COLO668 (cell line): Measurements from ENCODE around the gene HOXA2.
A peak's percentile ranks its signal among the peaks of the same experiment; 100 is the strongest.

Source experiments
- DNase-seq: peaks from one replicate; lab custom pipeline; 2025; ENCODE audit not compliant: unreplicated experiment; lab: John Stamatoyannopoulos, UW

The HOXA2 gene

DNA sequence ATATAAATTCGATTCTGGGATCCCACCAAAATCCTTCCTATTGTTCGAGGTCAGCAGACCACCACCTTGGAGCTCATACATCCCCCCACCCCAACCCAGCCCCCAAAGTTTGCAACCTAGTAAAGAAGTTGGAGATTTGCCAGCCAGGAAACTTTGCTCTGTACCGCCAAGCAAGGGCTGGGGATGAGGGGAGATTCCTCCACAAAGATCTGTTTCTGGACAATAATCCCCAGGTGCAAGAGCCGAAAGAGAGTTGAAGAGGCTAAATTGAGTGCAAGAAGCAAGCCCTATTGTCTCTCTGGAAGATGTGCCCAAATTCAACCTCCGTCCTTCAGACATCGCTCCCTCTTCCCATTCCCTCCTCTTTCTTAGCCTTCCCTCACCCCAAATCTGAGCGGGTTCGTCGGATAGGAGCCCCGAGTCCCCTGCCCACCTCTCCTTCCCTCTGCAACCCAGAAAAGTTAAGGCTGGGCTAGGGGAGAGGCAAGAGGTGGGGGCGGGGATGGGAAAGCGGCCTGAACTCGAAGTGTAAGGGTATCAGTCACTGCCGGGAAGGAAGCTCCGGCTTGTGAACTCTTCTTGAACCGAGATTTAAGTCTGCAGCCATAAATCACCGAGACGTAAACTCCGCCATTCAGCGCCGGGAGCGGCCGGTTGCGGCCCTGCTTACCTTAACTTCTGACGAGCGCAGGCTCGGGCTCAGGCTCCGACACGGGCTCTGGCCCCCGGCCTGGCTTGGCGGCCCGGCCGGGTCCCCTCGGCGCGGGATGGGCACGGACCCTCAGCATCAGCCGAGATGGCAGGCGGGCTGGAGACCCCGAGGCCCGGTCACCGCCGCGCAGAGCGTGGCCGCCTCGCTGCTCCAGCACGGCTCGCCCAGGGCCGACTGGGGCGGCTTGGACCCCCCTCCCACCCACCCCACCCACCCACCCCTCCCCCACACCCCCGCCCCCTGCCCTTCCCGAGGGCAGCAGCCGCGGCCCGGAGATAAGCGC, 10.8 kb upstream of the HOXA2 start:
- DNase-seq: no peak

DNA sequence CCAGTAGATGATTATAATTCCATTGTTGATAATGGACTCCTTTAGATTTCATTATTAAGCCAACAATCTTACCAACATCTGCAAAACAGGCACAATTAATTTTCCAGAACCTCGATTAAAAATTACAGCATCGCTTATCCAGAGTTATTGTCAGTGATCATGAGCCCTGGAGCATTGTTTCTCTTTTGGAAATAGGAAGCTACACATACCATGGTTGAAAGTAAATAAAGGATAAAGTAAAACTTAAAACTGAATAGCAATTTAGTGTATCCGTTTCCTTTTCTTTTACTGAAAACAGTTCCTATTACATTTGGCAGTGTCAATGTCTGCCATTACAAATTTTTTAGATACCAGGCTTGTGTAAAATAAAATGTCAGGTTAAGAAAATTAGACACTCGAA, 9.9 kb upstream of the HOXA2 start:
- no peak for DNase-seq

DNA sequence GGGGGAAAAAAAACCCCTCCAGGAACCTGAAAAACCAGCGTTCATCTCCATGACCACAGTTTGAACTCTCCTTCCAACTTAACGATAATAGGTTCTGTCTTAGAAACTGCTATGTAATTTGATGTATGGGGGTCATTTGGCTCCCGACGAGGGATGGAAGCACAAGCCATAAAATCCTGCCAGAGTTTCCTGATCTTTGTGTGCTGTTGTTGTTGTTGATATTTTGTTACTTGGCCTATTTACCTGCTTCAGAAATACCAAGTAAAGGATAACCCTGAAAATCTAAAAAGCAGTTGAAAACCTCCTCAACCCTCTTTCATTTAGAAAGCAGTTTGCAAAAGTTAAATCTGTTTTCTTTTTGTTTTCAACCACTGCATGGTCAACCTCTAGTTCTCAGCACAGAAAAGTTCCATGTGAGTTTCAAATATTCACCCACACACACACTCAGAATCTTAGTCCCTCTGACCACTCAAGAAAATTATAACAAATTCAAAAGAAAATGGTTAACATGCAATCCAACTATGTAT, 9.3 kb upstream of the HOXA2 start:
- DNase-seq: no peak

DNA sequence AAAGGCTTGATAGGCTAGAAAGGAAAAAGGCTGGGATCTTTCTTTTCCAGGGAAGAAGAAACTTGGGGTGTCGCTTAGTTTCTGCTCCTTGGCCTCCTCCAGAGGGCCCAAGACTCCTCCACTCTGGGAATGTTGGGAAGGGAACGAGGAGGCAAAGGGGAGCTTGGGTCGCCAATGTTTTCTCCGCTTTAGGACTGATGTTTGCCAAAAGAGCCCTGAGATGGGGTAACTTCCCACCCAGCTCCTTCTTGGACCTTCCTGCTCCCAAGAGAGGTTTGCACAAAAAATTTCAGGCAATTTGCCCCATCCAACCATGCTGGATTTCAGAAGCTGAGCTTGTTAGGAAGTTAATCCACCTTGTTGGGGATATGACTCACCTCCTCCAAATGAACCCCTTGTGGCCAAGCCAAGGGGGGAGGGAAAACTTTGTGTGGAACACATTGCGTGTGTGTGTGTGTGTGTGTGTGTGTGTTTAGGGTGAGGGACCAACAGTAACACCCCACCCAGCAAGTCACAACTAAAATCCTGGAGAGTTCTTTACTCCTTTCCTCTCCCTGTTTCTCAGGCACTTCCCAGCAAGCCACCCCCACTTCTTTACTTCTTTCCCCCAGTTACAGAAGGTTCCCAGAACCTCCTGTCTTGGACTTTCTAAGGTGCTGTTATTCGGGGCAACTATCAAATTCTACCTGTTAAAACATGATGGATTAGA, 8.7 kb upstream of the HOXA2 start:
- DNase-seq: no peak

- DNase-seq: no peak
Measured at GRCh38 chr7:27110186-27111031, 7.9 kb upstream of the HOXA2 start.

- DNase-seq: no peak
Measured at GRCh38 chr7:27109466-27110185, 7.1 kb upstream of the HOXA2 start.

GRCh38 chr7:27108390-27109127, 6.1 kb upstream of the HOXA2 start:
- no peak for DNase-seq

GRCh38 chr7:27107391-27108381, 5.2 kb upstream of the HOXA2 start:
- no peak for DNase-seq

- DNase-seq: no peak
Measured at GRCh38 chr7:27106901-27107240, 4.4 kb upstream of the HOXA2 start.

DNA sequence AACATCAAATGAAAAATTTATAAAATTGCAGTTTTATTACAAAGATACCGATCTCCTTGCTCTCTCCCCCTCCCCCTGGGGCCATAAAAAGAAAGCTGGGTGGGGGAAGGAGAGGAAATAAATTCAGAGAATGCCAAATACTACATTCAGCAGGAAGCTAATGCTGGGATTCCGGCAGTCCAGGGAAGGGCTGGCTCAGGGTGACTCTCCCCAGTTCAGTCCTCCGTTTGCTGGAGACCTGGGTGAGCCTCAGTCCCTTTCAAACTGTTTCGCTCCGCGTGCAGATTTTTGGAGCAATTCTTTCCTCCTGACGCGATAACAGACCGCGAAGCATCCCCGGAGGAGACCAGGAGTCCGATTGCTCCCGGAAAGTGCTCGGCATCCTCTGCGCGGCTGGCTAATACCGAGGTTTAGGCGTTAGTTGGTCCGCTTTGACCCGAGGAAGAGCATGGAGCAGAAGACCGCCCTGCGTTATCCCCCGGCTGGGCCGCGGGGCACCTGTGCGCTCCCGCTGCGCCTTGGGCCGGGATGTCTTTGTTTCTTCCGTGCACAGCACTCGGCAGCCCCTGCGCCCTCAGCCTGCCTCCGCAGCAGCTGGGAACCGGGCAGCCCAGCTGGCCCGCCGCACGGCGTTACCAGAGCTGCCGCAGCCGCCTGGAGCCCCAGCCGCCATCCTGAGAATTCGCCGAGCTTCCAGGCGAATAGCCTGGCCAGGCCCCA, 3.9 kb upstream of the HOXA2 start:
- peak; percentile 57 for DNase-seq

DNA sequence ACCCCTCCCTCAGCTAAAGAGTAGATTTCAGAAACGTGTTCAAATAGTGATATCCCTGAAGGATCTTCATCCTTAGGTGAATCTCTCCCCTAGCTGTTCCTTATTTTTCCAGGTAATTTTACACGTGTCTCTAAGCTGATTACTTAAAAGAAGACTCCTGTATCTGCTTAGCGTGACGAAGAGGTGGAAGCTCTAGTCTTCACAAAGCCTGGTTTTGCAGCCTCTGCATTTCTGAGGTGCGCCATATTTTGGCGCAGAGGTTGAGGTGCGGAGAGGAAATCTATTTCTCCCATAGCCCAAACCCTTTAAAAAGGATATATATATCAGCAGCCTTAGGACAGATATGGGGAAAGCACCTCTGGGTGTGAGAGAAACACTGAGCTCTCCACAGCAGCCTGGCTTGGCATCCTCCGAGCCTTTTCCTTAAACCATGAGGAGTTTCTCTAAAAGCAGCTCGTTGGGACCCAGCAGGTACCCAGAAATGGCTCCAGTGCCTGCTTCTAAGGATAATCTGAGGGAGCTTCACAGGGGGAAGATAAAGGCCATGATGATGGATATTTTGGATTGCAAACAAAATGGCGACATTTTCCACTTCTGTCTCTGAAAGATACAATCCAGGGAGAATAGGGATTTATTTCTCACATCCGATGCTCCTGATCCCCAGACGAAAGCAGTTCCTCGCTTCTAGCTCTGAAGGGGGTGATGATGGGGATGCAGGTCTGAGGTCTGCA, 3.0 kb upstream of the HOXA2 start:
- no peak for DNase-seq

DNA sequence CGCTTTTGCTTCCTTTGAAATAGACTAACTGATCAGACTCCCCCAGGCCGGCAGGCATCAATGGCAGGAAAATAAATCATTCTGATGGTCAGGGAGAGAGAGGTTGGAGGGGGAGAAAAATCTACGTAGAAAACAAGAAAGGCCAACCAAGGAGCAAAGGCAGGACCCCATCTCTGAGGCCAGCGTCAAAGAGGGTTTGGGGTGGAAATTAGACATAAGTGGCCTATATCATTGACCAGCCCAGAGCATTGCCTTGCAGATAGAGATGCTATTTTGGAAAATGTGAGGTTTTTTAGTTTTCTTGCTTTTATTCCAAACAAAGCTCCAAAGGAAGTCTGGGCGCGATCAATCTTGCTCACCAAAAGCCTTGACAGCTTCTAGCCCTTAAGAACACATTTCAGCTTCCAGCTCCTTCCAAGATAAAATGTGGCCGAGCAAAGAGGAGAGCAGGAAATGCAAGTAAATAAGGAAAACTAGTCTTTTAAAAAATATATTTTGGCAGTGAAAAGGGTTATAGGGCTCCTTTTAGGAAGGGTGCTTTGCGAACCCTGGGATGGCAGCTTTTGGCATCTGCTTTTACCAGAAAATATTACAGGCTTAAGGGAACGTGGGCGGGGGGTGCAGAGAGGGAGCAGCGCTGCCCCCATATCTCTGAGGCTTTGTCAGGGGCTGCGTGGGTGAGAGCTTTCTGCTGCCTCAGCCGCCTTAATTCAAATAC, 2.0 kb upstream of the HOXA2 start:
- no peak for DNase-seq

- no peak for DNase-seq
Measured at GRCh38 chr7:27103489-27104226, 1.2 kb upstream of the HOXA2 start.

- no peak for DNase-seq
Measured at GRCh38 chr7:27101957-27102580, 414 bp downstream of the HOXA2 start.

DNA sequence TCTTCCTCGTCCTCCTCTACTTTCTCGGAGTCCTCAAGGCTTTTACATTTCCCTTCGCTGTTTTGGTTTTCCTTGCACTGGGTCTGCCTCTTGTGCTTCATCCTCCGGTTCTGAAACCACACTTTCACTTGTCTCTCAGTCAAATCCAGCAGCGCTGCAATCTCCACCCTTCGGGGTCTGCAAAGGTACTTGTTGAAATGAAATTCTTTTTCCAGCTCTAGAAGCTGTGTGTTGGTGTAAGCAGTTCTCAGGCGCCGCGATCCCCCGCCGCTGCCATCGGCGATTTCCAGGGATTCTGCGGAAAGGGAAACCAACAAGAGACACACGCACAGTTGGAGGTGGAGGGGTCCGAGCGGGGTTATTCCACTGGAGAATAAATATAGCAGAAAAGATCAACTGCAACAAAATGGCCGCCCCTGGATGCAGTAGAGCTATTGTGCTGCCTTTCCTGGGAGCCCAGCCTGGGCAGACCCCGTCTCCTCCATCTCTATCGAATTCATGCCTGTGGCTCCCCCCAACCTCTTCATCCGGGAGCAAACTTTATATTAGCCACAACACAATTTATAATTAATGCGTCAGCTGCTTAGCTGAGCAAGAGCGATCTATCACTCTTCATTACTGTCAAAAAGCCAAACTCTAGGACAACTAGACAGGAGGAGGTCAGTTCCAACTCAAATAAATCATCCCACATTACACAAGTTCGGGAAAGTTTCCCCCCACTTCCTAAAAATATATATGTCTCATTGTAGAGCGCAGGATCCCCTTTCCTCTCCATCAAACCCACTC, 1.1 kb downstream of the HOXA2 start:
- DNase-seq: no peak
